Stimulated activated CD4-positive, alpha-beta T cell treated with anti-CD3 and anti-CD28 coated beads, Interleukin-1b, Interleukin-23, amount 100 ng/mL, for 4 hours (primary cell): ENCODE data around the gene HLA-DOA.

Experiments used
- DNase-seq, 2 donors: peaks; one replicate each; pipeline ENCODE4 v3.0.0-alpha.2; 2020; ENCODE audit warnings: low read depth in 2 of 2

HLA-DOA gene

GRCh38 chr6:33008944-33009861 lies at the start of gene HLA-DOA:
Gene HLA-DOA (minus strand): TSS chr6:33009591.
- DNase-seq: peak in 1 of 2 donors; percentile 14

- DNase-seq: no peak
Measured at GRCh38 chr6:33057222-33058150, 48.1 kb upstream of the HLA-DOA start.

- DNase-seq: no peak
Measured at GRCh38 chr6:33053230-33053629, 43.8 kb upstream of the HLA-DOA start.

GRCh38 chr6:33052627-33053026 lies 43.2 kb upstream of the HLA-DOA start:
- no peak for DNase-seq

GRCh38 chr6:33050014-33050810 lies 40.8 kb upstream of the HLA-DOA start:
- DNase-seq: no peak

- no peak for DNase-seq
Measured at GRCh38 chr6:33049323-33050013, 40.1 kb upstream of the HLA-DOA start.

DNA sequence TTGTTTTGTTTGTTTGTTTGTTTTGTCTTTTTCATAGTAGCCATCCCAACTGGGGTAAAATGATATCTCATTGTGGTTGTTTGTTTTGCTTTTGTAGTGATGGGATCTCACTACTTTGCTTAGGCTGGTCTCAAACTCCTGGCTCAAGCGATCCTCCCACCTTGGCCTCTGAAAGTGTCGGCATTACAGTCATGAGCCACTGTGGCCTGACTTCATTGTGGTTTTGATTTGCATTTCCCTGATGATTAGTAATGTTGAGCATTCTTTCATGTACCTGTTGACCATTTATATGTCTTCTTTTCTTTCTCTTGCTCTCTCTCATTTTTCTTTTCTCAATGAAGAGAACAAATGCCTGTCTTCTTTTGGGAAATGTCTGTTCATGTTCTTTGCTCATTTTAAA lies 30.8 kb upstream of the HLA-DOA start:
- DNase-seq: no peak

DNA sequence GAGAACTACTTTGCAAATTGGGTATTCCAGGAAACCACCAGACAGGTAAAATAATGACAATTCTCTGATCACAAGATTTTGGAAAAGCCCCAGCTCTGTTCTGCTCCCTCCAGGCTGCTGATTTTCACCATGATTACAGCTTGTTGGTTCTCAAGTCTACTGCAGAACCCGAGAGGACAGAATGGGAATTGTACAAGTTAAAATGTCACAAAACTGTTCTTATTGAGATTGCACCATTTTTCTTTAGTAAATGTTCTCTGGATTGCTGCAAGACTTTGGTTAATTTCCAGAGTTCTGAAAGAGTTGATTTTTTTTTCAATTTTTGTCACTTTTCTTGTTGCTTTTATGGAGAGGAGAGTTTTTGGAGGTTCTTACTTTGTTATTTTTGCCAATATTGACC lies 27.1 kb upstream of the HLA-DOA start:
- DNase-seq: no peak

- DNase-seq: no peak
Measured at GRCh38 chr6:33034554-33034953, 25.2 kb upstream of the HLA-DOA start.

DNA sequence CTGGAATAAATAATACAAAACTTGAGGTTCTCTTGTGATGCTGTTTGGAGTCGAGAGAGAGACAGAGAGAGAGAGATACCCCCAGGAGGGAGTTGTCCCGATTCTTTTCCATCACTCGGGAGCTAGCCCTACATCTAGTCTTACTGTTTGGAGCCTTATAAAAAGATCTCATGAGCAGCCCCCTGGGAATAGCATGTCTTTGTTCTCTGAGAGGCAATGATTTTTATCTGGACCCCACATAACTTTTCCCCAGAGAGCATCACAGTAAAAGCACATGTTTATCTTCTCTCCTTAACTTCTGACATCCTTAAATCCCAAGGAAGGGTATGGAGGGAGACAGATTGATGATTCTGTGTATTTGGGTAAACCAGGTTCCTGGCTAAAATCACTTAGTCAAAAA lies 20.9 kb upstream of the HLA-DOA start:
- DNase-seq: no peak

DNA sequence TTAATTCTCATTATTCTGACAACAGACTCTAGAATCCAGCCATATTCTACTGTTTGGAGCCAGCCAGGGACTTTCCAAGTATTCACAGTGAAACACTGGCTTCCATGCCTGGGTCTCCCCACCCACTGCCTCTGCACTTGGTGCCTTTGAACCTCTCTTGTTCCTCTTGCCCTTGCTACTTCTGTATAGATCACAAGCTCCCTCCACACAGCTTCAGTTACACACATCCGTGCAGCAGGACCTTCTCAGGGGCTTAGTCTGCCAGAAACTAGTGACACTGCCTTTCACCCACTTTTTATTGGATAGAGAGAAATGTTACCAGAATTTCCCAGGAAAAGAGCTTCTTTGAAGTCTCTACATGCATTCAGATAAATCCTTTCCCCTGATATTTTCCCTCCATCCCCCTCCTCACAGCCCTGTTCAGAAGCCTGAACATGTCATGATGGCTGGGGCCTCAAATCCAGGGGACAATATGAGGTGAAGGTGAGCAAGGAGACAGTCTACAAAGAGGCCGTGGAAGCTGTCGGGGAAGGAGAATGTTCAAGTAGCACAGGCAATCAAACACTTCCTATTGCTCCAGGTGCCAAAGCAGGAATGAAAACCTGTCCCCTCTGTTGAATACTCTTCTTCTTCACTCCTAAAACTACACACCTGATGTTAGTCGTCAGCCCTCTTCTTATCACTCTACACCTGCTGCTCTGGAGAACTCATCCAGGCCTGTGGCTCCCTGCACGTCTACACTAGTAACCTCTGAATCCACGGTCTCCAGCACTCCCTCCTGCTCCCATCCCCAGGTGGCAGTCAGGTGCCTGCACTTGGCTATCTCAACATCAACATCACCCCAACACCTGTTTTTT lies 20.2 kb upstream of the HLA-DOA start:
- no peak for DNase-seq

- no peak for DNase-seq
Measured at GRCh38 chr6:33028220-33028849, 18.9 kb upstream of the HLA-DOA start.

DNA sequence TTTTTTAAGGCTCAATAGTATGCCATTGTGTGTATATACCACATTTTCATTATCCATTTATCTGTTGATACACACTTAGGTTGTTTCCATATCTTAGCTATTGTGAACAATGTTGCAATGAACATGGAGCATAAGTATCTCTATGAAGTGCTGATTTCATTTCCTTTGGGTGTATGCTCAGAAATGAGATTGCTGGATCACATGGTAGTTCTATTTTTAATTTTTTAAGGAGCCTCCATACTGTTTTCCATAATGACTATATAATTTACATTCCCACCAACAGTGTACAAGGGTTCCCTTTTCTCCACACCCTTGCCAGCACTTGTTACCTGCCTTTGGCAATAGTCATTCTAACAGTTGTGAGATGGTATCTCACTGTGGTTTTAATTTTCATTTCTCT lies 15.1 kb upstream of the HLA-DOA start:
- DNase-seq: no peak

GRCh38 chr6:33023536-33023935 lies 14.1 kb upstream of the HLA-DOA start:
- DNase-seq: no peak

DNA sequence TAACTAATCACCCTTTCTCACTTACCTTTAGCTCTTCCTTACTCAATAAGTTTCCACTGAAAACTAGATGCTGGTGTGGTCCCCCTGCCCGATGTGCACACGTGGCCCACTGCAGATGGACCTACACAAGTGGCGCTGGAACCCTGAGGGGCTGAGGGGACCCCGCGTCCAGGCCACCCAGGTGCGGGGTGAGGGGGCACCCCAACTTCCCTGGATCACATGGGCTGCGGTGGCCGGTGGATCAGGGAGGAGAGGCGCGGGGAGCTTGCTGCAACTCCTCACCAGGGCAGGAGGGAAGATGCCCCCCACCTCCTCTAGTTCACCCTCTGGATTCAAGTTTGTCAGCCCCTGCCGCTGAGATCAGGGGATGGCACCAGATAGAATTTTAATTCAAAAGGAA lies 12.5 kb upstream of the HLA-DOA start:
- DNase-seq: no peak

- no peak for DNase-seq
Measured at GRCh38 chr6:33019372-33019771, 10.0 kb upstream of the HLA-DOA start.

DNA sequence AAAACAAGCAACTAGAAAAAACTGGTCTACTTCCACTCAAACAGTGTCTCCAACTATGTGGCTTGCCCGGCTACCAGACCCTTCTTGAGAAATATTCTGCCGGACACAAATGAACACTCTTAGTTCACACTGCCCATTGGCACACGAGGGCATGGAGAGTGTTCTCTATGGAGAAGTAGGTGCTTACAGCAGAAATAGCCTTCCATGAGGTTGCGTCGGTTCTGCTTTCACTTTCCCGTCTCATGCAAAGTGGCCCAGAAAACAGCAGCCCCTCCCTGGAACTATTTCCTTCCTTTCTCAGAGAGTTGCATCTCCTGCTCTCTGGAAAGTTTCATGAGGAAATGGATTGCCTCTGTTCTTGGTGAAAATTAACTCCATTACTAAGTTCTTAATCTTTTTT lies 9.5 kb upstream of the HLA-DOA start:
- no peak for DNase-seq

DNA sequence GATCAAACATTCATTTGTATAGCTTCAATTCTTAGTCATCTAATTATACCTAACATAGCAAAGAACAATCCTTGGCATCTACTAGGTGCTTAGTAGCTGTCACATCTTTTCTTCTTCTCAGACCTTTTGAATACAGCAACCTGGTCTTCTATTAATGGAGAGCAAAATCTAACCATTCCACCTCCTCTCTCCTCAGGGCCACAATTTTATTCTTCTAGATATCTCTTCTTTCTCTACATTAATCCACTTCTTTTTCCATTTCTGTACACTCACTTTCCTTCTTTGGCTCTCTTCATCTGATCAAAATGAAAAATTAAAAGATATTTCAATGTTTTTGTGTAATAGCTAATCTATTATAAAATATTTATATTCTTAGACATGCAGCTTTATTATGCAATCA lies 9.0 kb upstream of the HLA-DOA start:
- no peak for DNase-seq

- DNase-seq: no peak
Measured at GRCh38 chr6:33017694-33018353, 8.4 kb upstream of the HLA-DOA start.
